Esophagus mucosa (tissue), 1 donor: ENCODE results near the gene PSD. TPM values are rescaled to one million over a fixed set of nuclear protein-coding genes. Genes with fewer than 3 reads are reported as not detected.
A peak's percentile ranks its signal among the peaks of the same experiment; 100 is the strongest.

Experiments used
- ATAC-seq: fragments of 200-7000 bp; cut with Tn5 transposase; one replicate; pipeline ENCODE4 v1.9.1; 2020
- total RNA-seq: library from RNA; stranded (reverse); gene quantifications from one replicate; pipeline ENCODE4 v1.2.4, GENCODE V29; 2023
- donor health status: DM: yes; HTN: yes; CAD: no.

The PSD gene
- total RNA-seq, 1 donor from 2014 or later: 2.0 TPM

- no peak for ATAC-seq
These were observed 16.1 kb downstream of the PSD start for GRCh38 chr10:102402512-102402896.

- peak; percentile 62 for ATAC-seq
These were observed 16.7 kb downstream of the PSD start for GRCh38 chr10:102401735-102402511.

- no peak for ATAC-seq
These were observed 17.3 kb downstream of the PSD start for GRCh38 chr10:102401342-102401654.

- ATAC-seq: no peak
These were observed 17.8 kb downstream of the PSD start for GRCh38 chr10:102400598-102401341.

GRCh38 chr10:102400076-102400475 is 18.5 kb downstream of the PSD start:
- no peak for ATAC-seq

GRCh38 chr10:102399217-102400021 is 19.2 kb downstream of the PSD start:
- peak; percentile 68 for ATAC-seq

- no peak for ATAC-seq
These were observed 20.2 kb downstream of the PSD start for GRCh38 chr10:102398172-102399020.

GRCh38 chr10:102397222-102398171 is 21.1 kb downstream of the PSD start:
- no peak for ATAC-seq

- no peak for ATAC-seq
These were observed 21.8 kb downstream of the PSD start for GRCh38 chr10:102396730-102397151.

- ATAC-seq: no peak
These were observed 22.3 kb downstream of the PSD start for GRCh38 chr10:102396317-102396650.

GRCh38 chr10:102395400-102396316 is 22.9 kb downstream of the PSD start, which contains the start of gene NFKB2:
Gene NFKB2 (plus strand): TSS chr10:102395705. CDS start chr10:102395960, 255 bp downstream.
- peak; percentile 70 for ATAC-seq

- ATAC-seq: no peak
These were observed 23.7 kb downstream of the PSD start for GRCh38 chr10:102394801-102395399.

- peak; percentile 82 for ATAC-seq
These were observed 24.3 kb downstream of the PSD start for GRCh38 chr10:102394079-102394800.

GRCh38 chr10:102393411-102394078 is 25.0 kb downstream of the PSD start:
- no peak for ATAC-seq

- no peak for ATAC-seq
These were observed 26.3 kb downstream of the PSD start for GRCh38 chr10:102392306-102392705.

GRCh38 chr10:102389894-102390293 is 28.7 kb downstream of the PSD start:
- ATAC-seq: no peak

- ATAC-seq: peak; percentile 58
These were observed 33.8 kb downstream of the PSD start for GRCh38 chr10:102384606-102385429.
